GM15510 (cell line): ENCODE measurements around the gene PLEKHG2.

Experiments
- POLR2A ChIP-seq: IDR thresholded peaks from 3 replicates; pipeline ENCODE4 v1.6.1; 2011; ENCODE audit warnings: borderline replicate concordance; ENCODE audit not compliant: insufficient read length; ENCODE audit errors: extremely low read depth

PLEKHG2 gene

DNA sequence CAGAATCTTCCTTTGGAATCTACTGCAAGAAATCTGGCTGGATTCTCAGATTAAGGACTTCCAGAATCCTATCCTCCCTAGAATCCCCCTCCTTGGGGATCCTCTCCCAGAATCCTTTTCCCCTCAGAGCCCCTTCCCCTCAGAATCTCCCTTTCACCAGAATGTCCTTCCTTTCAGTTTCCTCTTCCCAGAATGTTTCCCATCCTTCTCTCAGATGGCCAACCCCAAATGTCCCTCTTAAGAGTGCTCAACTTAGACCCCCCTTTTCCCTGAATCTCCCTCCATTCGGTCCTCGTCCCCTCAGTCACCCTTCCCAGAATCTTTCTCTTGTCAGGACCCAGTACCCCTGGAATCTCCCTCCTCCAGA, 23.9 kb downstream of the PLEKHG2 start:
- no peak for TF ChIP-seq POLR2A

DNA sequence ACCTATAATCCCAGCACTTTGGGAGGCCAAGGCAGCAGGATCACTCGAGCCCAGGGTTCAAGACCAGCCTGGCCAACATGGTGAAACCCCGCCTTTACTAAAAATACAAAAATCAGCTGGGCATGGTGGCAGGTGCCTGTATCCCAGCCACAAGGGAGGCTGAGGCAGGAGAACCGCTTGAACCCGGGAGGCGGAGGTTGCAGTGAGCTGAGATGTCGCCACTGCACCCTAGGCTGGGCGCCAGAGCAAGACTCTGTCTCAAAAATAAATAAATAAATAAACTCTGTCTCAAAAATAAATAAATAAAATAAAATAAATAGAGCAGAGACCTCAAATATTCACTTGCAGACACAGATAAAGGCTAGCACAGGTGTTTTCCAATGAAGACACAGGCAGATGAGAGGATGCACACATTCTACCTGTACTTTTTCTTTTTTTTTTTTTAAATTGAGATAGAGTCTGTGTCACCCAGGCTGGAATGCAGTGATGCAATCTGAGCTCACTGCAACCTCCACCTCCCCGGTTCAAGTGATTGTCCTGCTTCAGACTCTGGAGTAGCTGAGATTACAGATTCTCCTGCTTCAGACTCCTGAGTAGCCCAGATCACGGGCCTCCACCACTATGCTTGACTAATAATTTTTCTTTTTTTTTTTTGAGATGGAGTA, 25.9 kb downstream of the PLEKHG2 start:
- TF ChIP-seq POLR2A = no peak

DNA sequence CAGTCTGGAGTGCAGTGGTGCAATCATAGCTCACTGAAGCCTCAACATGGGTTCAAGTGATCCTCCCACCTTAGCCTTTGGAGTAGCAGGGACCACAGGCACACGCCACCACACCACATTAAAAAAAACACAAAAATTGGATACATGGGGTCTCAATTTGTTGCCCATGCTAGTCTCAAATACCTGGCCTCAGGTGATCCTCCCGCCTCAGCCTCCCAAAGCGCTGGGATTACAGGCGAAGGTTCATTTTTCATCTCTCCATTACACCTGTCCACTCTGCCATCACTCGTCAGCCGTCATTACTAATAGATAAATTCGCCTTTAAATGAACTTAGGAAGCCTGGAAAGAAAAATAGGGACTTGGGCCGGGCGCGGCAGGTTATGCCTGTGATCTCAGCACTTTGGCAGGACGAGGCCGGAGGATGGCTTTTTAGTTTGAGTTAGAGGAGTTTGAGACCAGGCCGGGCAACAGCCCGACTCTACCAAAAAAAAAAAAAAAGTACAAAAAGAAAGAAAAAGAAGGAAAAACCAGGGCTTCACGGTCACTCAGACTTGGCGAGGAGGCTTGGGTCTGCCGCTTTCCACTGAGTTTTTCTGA, 32.2 kb downstream of the PLEKHG2 start:
- TF ChIP-seq POLR2A = no peak

DNA sequence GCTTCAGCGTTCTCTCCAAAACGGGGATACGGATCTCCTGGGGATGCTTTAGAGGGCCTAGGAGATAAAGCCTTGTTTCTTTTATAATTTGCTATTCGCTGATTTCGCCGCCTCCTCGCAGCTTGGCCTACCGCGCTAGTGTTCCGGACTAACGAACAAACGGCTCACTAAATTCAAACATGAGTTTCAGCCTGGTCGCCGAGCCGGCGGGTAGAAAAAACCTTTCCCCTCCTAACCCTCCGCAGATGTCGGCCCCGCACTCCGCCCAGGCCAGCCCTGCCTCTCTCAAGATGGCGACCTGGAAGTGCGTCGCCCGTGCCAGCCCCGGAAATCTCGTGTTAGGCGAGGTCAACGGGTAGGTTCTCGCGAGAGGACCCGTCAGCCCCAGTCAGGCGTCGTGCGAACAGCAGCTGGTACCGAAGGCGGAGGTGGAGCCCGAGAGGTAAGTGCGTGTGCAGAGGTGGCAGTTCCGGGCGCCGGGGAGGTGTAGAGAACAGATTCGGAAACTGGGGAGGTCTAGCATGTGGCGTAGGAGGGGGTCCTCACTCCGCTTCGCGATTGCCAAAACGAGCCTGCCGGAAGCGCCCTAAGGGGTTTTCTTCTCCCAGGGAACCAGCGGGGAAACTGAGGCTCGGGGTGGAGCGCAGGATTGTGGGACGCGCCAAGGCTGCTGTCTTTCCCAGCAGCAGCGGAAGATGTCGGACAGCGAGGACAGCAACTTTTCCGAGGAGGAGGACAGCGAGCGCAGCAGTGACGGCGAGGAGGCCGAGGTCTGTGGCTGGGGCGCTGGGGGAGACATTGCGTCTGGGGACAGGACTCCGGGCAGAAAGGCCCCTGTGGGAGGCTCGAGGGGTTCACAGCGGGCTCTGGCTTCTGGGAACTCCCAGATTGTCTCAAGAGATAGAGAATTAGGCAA, 33.0 kb downstream of the PLEKHG2 start, which contains the start of gene SUPT5H:
Gene SUPT5H, plus strand, starts transcription at position 387 of the 916 bp plus-strand sequence. Its CDS starts 309 bp downstream, at position 696.
- peak; percentile 90 for TF ChIP-seq POLR2A

DNA sequence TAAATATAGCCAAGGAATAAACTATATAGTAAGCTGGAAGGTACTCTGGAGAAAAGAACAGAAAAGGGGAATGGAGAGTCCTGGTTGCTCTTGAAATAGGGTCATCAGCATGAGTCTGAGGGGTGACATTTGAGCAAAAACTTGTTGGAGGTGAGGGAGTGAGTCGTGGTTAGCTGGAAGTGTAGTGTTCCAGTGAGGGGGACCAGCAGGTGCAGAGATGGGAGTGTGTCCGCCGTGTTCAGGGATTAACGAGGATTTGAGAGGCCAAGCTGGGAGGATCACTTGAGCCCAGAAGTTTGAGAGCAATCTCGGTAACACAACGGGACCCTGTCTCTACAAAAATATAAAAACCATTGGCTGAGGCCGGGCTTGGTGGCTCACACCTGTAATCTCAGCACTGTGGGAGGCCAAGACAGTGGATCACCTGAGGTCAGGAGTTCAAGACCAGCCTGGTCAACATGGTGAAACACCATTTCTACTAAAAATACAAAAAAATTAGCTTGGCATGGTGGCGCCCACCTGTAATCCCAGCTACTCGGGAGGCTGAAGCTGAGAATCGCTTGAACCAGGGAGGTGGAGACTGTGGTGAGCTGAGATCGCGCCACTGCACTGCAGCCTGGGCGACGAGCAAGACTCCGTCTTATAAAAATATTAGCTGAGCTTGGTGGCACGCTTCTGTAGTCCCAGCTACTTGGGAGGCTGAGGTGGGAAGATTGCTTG, 34.1 kb downstream of the PLEKHG2 start:
- no peak for TF ChIP-seq POLR2A

DNA sequence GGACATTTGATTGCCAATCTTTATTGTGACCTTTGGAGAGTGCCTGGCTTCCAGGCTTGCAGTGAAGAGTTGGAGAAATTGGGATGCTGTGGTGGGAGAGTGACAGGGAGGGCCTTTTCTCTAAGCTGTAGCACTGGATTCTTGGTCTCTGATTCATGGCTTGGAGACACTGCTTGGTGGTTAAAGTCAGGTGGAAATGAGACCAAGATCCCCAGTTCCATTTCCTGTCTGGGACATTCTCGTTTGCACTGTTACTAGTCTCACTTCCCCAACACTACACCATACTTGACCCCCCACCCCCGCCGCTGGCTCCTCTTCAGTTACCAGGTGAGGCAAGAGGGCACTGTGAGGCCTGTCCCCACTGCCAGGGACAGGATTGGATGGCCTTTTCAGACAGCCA, 35.8 kb downstream of the PLEKHG2 start:
- TF ChIP-seq POLR2A = no peak

DNA sequence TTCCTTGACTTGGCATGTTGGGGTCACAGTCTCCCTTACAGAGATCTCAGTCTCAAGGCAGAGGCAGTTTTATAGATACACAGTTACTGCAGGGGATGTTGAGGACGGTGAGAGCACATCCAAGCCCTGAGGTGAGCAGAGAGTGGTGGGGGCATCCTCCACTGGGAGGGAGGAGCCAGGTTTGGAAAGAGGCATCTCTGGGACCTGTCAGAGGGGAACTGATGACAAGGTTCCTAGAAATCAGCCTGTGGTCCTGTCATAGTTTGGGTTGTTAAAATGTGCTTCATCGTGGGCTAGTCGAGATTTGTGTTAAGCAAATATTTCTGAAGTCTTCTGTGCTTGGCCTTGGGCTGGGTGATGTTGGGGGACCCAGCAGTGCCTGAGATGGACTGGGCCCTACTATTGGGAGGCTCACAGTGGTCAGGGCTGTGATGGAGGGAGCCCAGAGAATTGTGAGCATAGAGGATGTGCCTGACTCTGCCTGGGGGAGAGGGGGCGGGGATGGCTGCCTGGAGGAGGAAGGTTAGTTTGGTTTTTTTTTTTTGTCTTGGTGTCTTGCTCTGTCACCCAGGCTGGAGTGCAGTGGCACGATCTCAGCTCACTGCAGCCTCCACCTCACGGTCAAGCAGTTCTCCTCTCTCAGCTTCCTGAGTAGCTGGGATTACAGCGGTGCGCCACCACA, 36.8 kb downstream of the PLEKHG2 start:
- TF ChIP-seq POLR2A = no peak

DNA sequence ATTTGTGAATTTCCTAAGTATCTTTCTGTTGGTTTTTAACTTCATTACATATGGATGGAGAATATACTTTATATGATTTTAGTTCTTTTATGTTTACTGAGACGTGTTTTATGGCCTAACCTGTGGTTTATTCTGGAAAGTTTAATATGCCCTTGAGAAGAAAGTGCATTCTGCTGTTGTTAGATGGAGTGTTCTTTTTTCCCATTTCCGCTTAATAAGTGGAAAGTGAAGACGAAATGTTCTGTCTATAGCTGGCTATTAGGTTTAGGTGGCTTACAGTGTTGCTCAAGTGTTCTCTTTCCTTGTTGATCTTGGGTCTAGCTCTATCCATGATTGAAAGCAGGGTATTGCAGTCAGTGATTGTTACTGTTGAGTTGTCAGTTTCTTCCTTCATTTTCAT, 50.9 kb downstream of the PLEKHG2 start:
- no peak for TF ChIP-seq POLR2A

DNA sequence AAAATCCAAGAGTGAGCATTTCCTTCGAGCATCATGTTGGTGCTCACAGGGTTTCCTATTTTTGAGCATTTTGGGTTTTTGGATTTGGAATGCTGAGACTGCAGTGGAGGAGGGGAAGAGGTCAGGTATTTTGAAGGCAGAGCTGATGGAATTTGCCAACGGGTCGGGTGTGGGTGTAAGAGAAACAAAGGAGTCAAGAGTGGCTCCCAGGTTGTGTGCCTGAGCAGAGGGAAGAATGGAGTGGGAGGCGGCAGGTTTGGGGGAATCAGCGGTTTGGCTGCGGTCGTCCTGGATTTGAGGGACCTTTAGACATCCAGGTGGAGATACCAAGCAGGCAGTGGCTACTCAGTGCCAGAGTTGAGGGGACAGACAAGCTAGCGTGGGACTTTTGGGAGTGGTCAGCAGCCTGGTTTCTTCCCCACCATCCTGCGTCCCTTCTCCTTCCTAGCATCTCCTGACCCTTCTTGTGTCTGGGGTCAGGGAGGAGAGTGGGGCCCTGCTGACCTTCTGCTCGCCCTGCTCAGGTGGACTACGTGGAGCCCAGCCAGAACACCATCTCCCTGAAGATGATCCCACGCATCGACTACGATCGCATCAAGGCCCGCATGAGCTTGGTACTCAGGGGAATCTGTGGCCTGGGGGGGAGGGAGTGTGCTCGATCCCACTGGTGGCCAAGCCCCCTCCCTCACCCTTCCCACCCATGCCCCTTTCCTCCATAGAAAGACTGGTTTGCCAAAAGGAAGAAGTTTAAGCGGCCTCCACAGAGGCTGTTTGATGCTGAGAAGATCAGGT, 53.7 kb downstream of the PLEKHG2 start:
- TF ChIP-seq POLR2A = no peak

DNA sequence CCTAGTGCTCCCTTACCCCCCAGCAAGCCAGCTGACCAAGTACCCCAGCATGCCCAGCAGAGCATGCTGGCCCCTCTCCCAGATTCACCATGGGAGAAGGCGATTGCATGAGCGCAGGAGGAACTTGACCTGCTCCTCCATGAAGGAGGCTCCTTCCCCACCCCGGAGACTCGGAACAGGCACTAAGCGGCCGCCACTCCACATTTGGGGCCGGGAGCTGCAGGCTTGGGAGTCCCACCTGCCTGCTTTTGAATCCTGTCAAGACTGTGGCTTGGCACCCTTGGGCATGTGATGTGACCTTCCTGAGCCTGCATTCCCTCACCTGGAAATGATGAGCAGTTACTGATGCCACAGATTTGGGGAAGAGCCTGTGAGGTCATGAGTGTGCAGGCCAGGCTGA, 55.5 kb downstream of the PLEKHG2 start:
- no peak for TF ChIP-seq POLR2A

DNA sequence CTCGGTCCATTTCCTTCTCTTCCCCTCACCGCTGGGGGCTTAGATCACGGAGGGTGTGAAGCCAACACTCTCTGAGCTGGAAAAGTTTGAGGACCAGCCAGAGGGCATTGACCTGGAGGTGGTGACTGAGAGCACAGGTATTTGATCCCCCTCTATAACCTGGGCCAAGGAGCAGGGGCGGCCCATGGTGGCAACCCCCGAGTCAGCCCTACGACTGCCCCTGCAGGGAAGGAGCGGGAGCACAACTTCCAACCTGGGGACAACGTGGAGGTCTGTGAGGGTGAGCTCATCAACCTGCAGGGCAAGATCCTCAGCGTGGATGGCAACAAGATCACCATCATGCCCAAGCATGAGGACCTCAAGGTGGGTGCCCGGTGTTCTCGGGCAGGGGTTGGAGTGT, 56.6 kb downstream of the PLEKHG2 start:
- TF ChIP-seq POLR2A = no peak

DNA sequence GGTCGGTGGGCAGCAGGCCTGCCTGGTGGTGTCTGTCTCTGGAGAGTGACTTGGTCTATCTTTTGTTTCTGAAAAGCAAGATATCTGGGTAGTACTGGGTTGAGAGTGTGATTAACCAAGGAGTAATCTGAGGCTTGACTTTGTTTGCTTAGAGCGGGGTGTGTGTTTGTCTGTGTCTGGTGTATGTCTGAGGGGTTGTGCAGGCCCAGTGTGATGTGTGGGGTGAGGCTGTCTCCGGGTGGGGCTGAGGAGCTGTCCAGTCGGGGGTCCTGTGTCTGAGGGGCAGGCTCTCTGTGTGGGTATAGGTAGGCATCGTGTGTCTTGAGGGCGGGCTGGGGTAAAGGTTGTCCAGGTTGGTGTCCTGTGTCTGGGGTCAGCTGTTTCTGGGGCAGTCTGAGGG, 57.1 kb downstream of the PLEKHG2 start:
- no peak for TF ChIP-seq POLR2A

DNA sequence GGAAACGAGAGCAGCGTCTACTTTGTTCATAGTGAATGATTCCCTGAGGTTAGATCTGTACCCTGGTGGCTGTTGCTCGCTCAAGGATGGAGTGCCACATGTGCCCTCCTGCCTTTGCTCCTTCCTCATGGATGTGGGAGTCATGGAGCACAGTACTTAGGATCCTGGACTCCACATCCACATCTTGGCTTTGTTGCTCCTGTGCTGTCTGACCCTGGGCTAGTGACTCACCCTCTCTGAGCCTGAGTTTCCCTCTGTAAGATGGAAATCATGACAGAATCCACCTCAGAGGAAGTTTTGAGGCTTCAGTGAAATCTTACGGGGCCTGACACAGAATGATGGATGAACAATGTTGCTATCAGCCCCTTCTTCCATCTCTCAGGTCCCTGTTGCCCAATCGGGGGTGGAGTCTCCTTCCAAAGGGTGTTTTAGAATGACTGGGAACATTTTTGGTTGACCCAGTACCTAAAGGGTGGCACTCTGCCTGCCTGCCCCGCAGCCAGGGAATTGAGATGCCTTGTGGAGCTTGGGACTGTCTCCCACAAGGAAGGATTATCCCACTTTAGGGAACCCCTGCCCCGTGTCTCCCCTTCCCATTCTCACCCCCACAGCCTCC, 58.4 kb downstream of the PLEKHG2 start:
- TF ChIP-seq POLR2A = no peak
